ENCODE measurements around the gene FRY.

DNA sequence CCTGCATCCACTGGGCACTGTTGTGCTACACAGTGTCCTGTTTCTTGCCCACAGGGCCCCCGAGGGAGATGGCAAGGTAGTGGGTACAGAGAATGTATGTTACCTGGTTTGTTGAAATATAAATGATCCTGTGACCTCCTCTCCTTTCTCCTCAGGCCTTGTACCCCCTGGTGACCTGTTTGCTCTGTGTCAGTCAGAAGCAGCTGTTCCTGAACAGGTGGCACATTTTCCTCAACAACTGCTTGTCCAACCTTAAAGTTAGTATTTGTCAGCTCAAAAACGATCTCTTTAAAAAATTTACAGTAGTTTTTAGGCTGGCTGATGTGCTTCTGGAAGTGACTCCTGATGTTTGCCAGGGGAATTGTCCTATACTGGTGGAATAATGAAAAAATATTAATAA lies 105.1 kb downstream of the FRY start:
- TF ChIP-seq L3MBTL2 (conservative IDR thresholded peaks at IDR 0.05) (no peak), SP1 (IDR thresholded peaks at IDR 0.05) (no peak), ZNF384 (IDR thresholded peaks at IDR 0.05) (no peak), BHLHE40 (IDR thresholded peaks at IDR 0.05; ENCODE audit: borderline replicate concordance) (no peak), TARDBP (IDR thresholded peaks at IDR 0.05) (no peak), PKNOX1 (IDR thresholded peaks at IDR 0.05) (no peak), CTBP1 (IDR thresholded peaks at IDR 0.05; ENCODE audit: borderline replicate concordance) (no peak), HDGF (IDR thresholded peaks at IDR 0.05; ENCODE audit: borderline replicate concordance) (no peak), FOXM1 (IDR thresholded peaks at IDR 0.05; ENCODE audit: borderline replicate concordance) (no peak), NFRKB (IDR thresholded peaks at IDR 0.05) (no peak), FOXA1 (IDR thresholded peaks at IDR 0.05) (no peak), ELF4 (IDR thresholded peaks at IDR 0.05) (no peak)
